Gastrocnemius medialis (tissue), 4 donors: ENCODE results near the gene MACROD2. TPM values are rescaled to one million over a fixed set of nuclear protein-coding genes. Genes with fewer than 3 reads are reported as not detected.

Source experiments
- ATAC-seq, 2 donors: fragments of 150-250 bp; one replicate each; pipeline ENCODE4 v1.9.1; 2016
- DNase-seq, 2 donors: peaks; one replicate each; pipeline ENCODE4 v3.0.0-alpha.2; 2019
- H3K27ac ChIP-seq, 4 donors: fragments of 200-600 bp; sonication (generic); 1 replicate in 1 of 4; 2 replicates in 3 of 4; pipeline ENCODE4 v1.5.1; 2016 to 2018; ENCODE audit warnings: mild to moderate bottlenecking in 2 of 4, moderate library complexity in 1 of 4
- H3K27me3 ChIP-seq, 3 donors: fragments of 200-600 bp; sonication (generic) in 2 of 3; 1 replicate in 1 of 3; 2 replicates in 2 of 3; pipeline versions ENCODE4 v1.5.1 to v1.6.0; 2016 to 2019; ENCODE audit warnings: mild to moderate bottlenecking in 1 of 3, moderate library complexity in 1 of 3
- H3K36me3 ChIP-seq, 2 donors: fragments of 200-600 bp; sonication (generic) in 1 of 2; one replicate each; pipeline ENCODE4 v1.5.1; 2017 to 2018
- H3K4me1 ChIP-seq, 2 donors: fragments of 200-600 bp; sonication (generic) in 1 of 2; one replicate each; pipeline ENCODE4 v1.5.1; 2016 to 2017; ENCODE audit warnings: mild to moderate bottlenecking in 2 of 2
- H3K4me3 ChIP-seq, 4 donors: fragments of 200-600 bp; sonication (generic) in 3 of 4; 1 replicate in 1 of 4; 2 replicates in 3 of 4; pipeline ENCODE4 v1.5.1; 2016 to 2019; ENCODE audit warnings: mild to moderate bottlenecking in 2 of 4
- H3K9me3 ChIP-seq, 3 donors: fragments of 200-600 bp; sonication (generic) in 2 of 3; 1 replicate in 1 of 3; 2 replicates in 2 of 3; pipeline ENCODE4 v1.5.1; 2016 to 2019
- POLR2A ChIP-seq, 2 donors: fragments of 450-650 bp; IDR thresholded peaks; one replicate each; pipeline ENCODE4 v1.6.1; 2017; ENCODE audit warnings: antibody characterized with exemption in 2 of 2, mild to moderate bottlenecking in 2 of 2, moderate library complexity in 2 of 2
- in situ Hi-C, 4 donors: fragments of 200-750 bp; cut with MboI; loops; one replicate each; pipeline versions ENCODE4 v1.15.0 to v1.8.0; 2017; ENCODE audit warnings: low sequenced_read_pairs in 4 of 4
- intact Hi-C: fragments of 100-400 bp; cut with DNase I; formaldehyde crosslinking; loops from one replicate; pipeline ENCODE4 v1.15.1; 2023; ENCODE audit warnings: low total_unique reads
- total RNA-seq, 4 donors: library from RNA; depleted of rRNA; stranded (reverse); fragments of >200 nt; gene quantifications; one replicate each; pipeline versions ENCODE4 v1.1.0 to v1.2.3, GENCODE V29; 2016
- TF ChIP-seq, protein P1 (sequence below), 5 experiments: fragments of 450-650 bp in 3 of 5; fragments of 200-600 bp in 2 of 5; sonication (generic) in 2 of 5; IDR thresholded peaks in 4 of 5; conservative IDR thresholded peaks in 1 of 5; 1 replicate in 4 of 5; 2 replicates in 1 of 5; pipeline ENCODE4 v1.5.1; 2016 to 2019; ENCODE audit warnings: antibody characterized with exemption in 5 of 5, mild to moderate bottlenecking in 3 of 5, moderate library complexity in 3 of 5

MACROD2 gene
- total RNA-seq, 4 donors from 2014 or later, result 1.8 to 10.2 (median 3.6) TPM

GRCh38 chr20:15248618-15249395 lies 1253.5 kb downstream of the MACROD2 start:
- no peak for ATAC-seq
- intact Hi-C loops, result no loop called here
- Histone ChIP-seq H3K9me3 (no peaks in the 10 kb centered on the region), H3K27me3 (no peaks in the 10 kb centered on the region), H3K36me3 (no peaks in the 10 kb centered on the region), H3K4me1 (no peaks in the 10 kb centered on the region), H3K4me3 (no peak overlapping the region), H3K27ac (no peak overlapping the region)
- in situ Hi-C loops, result no loop called here
- DNase-seq, result no peak
- TF ChIP-seq, protein P1, sequence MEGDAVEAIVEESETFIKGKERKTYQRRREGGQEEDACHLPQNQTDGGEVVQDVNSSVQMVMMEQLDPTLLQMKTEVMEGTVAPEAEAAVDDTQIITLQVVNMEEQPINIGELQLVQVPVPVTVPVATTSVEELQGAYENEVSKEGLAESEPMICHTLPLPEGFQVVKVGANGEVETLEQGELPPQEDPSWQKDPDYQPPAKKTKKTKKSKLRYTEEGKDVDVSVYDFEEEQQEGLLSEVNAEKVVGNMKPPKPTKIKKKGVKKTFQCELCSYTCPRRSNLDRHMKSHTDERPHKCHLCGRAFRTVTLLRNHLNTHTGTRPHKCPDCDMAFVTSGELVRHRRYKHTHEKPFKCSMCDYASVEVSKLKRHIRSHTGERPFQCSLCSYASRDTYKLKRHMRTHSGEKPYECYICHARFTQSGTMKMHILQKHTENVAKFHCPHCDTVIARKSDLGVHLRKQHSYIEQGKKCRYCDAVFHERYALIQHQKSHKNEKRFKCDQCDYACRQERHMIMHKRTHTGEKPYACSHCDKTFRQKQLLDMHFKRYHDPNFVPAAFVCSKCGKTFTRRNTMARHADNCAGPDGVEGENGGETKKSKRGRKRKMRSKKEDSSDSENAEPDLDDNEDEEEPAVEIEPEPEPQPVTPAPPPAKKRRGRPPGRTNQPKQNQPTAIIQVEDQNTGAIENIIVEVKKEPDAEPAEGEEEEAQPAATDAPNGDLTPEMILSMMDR (IDR thresholded peaks at IDR 0.05 in 4 of 5, conservative IDR thresholded peaks at IDR 0.05 in 1 of 5), result no peak
- no peak for TF ChIP-seq POLR2A (IDR thresholded peaks at IDR 0.05)

DNA sequence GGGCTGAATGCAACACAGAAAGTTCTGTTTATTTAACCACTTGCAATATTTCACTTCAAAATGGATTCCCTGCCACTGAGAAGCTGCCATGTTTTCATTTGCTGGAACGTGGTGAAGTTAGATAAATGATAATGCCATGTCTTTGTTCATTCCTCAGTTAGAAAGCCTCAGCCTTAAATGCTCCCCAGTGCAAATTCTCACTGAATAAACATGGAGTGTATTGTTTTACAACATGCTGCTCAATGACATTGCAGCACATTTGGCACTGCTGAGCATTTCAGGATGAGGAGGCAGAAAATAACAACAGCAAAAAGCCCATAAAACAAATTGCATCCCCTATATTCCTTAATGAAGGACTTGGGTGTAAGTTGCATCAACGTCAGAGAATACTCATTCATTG lies 1255.9 kb downstream of the MACROD2 start:
- H3K36me3 ChIP-seq, result no peaks in the 10 kb centered on the region
- intact Hi-C loops, result no loop called here
- ATAC-seq (no peak), DNase-seq (no peak)
- no peaks in the 10 kb centered on the region for H3K9me3 ChIP-seq
- in situ Hi-C loops, result no loop called here
- H3K4me1 ChIP-seq, result no peaks in the 10 kb centered on the region
- H3K27me3 ChIP-seq, result no peaks in the 10 kb centered on the region
- TF ChIP-seq, protein P1 (IDR thresholded peaks at IDR 0.05 in 4 of 5, conservative IDR thresholded peaks at IDR 0.05 in 1 of 5), result no peak
- TF ChIP-seq POLR2A (IDR thresholded peaks at IDR 0.05), result no peak
- no peak overlapping the region for H3K4me3 ChIP-seq
- H3K27ac ChIP-seq, result no peak overlapping the region

DNA sequence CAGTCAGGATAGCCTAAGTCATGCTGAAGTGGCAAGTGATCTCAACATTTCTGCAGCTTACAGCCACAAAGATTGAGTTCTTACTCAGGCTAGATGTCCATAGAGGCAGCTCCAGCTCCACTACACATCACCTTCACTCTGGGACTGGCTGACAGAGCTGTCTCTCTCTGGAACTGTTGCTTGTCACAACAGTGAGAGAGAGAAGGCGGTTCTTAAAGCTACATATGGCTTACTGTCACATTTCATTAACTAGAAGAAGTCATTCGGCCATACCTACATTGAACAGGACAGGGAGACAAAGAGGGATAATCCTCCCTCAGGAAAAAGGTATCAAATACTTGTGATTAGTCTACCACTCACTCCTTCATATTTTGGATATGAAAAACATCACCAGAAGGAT lies 1257.0 kb downstream of the MACROD2 start:
- Histone ChIP-seq H3K4me3 (no peak overlapping the region), H3K36me3 (no peaks in the 10 kb centered on the region), H3K9me3 (no peaks in the 10 kb centered on the region), H3K4me1 (no peaks in the 10 kb centered on the region), H3K27me3 (no peaks in the 10 kb centered on the region), H3K27ac (no peak overlapping the region)
- in situ Hi-C loops (no loop called here), intact Hi-C loops (no loop called here)
- TF ChIP-seq, protein P1 (IDR thresholded peaks at IDR 0.05 in 4 of 5, conservative IDR thresholded peaks at IDR 0.05 in 1 of 5), result no peak
- DNase-seq (no peak), ATAC-seq (no peak)

- intact Hi-C loops, result no loop called here
Measured at GRCh38 chr20:15253431-15253830, 1258.1 kb downstream of the MACROD2 start.

More at GRCh38 chr20:15253431-15253830, 1258.1 kb downstream of the MACROD2 start:
- H3K9me3 ChIP-seq, result no peaks in the 10 kb centered on the region
- ATAC-seq, result no peak
- H3K36me3 ChIP-seq, result no peaks in the 10 kb centered on the region
- no peak overlapping the region for H3K4me3 ChIP-seq
- H3K27ac ChIP-seq, result no peak overlapping the region
- DNase-seq, result no peak
- TF ChIP-seq, protein P1 (IDR thresholded peaks at IDR 0.05 in 4 of 5, conservative IDR thresholded peaks at IDR 0.05 in 1 of 5), result no peak
- TF ChIP-seq POLR2A (IDR thresholded peaks at IDR 0.05), result no peak
- H3K27me3 ChIP-seq, result no peaks in the 10 kb centered on the region
- H3K4me1 ChIP-seq, result no peaks in the 10 kb centered on the region
- in situ Hi-C loops, result no loop called here
